Measurements from ENCODE around the gene DIO3.
A peak's percentile ranks its signal among the peaks of the same experiment; 100 is the strongest.
"Not testable (repeated sequence)": the region's sequence is repeated elsewhere in the genome, so short reads cannot be mapped to it uniquely, and the experiment has no call there.

Gene DIO3

DNA sequence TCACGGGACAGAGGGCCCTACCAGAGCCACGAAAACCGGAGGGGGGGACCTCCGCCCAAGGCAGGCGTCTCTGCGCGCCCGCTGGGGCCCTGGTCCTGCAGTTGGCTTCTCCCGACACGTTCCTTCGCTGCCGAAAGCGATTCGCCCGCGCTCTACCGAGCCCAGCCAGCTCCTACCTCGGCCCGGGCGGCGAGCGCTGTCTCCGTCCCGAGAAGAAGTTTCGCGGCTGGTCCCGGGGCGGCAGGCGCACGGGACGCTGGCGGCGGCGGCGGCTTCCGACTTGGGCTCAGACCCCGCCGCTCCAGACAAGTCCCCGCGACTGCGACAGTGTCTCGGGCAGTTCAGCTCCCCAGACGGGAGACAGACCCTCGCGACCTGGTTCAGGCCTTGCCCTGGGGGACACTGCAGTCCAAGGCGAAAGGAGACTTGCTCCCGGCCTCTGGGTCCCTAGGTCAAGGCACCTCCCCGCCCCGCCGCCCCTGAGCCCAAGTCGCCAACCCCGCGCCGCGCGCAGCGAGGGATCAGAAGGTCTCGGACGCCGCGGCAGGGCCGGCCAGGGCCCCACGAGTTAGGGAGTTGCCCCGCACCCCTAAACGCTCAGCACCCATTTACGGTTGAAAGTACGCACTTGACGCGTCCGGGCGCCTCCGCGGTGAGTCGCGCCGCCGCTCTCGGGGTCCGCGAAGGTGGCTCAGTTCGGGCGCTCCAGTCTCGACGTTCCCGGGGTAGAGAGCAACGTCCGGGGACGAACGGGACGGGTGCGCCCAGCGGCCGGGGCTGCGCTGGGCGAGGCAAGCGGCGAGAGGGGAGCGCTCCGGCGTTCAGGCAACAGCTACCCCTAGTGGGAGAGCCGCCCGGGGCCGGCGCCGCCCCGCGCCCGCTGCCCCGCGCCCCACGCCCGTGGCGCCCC lies 1.4 kb upstream of the DIO3 start:
- DNase-seq, result no peak

- DNase-seq, result no peak
Observed at GRCh38 chr14:101560534-101561113, 671 bp upstream of the DIO3 start.

GRCh38 chr14:101561897-101562490 lies 699 bp downstream of the DIO3 start:
- no peak for DNase-seq

- peak; percentile 77 for DNase-seq
Observed at GRCh38 chr14:101562659-101563351, 1.5 kb downstream of the DIO3 start.

DNA sequence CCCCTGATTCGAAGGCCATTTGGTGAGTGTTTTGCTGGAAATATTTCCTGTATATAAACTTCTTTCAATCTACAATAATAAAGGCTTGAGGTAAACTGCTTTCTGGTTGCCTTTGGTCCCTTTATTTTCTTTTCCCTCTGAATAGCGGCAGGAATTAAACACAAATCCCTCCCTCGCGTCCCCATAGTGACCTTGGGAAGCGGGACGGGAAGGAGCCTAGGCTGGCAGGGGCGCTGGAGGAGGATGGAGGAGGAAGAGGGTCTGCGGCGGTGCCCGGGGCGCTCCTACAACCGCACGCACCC lies 2.0 kb downstream of the DIO3 start:
- no peak for DNase-seq

- DNase-seq, result no peak
Observed at GRCh38 chr14:101563654-101564443, 2.6 kb downstream of the DIO3 start.

GRCh38 chr14:101564444-101564776 lies 3.1 kb downstream of the DIO3 start:
- DNase-seq, result no peak

DNA sequence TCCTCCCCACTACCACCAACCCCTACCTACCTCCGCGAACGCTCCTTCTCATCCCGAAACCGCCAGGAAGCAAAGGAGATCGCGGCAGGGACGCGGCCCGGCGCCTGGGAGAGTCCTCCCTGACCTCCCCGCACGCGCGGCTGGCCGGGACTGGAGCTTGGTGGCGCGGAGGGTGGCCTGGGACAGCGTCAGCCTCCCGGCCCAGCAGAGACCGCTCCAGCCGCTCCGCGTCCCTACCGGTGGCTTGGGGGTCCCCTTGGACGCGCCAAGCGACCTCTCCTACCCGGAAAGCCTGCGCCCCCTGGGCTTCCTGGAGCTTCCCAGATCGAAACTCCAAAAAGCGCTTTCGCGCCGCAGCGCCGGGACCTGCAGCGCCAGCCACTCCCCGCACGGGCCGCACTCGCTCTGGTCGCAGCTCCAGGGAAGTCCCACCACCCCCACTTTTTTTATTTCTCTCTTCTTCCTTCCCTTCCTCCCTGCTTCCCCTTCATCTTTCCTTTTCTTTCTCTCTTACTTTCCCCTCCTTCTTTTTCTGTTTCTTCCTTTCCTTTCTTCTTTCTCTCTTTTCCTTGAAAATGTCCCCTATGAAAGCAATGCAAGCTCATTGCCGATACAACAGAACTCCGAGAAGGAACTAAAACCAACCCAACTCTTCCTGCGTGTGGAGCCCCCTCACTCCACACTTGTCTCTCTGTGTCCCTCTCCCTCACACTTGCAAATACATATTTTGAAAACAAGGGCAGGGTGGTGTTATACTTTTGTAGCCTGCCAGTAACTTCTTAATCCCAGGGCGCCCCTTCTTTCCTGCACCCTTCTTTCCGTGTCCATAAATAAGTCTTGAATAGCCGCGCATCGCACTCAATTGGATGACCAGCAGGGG lies 3.8 kb downstream of the DIO3 start:
- no peak for DNase-seq

DNA sequence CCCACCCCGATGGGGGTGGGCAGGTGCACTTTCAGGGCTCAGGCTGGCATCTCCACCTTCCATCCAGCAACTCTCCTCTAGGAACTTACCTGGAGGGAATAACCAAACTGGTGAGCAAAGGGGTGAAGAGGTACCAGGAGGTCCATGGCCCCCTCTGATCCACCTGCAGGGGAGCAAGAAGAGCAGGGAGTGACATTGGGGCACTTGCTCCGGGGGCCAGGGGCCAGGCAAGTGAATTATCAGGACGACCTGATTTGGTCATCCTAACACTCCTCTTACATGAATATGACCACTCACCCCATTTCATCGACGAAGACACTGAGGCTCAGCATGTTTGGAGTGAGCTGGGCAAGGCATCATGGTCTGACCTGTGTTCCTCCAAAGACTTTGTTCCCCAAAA lies 6.0 kb downstream of the DIO3 start:
- no peak for DNase-seq

GRCh38 chr14:101571004-101571403 lies 9.7 kb downstream of the DIO3 start:
- DNase-seq, result no peak

- DNase-seq, result not testable (repeated sequence)
Observed at GRCh38 chr14:101572526-101572925, 11.2 kb downstream of the DIO3 start.

DNA sequence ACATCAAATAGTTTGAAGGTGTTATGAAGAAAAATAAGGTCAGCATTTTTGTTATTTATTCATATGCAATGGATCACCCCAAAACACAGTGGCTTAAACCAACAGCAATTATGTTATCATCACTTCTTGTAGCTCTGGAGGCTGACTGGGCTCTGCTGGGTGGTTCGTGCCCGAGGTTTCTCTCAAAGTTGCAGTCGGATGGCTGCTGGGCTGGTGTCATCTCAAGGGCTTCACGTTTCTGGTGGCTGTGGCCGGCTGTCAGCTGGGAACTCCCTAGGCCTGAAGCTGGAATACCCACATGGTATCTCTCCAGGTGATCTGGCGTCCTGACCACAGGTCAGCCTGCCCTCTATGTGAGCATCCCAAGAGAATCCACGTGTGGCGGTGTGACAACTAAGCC lies 12.0 kb downstream of the DIO3 start:
- no peak for DNase-seq

- no peak for DNase-seq
Observed at GRCh38 chr14:101575581-101575980, 14.3 kb downstream of the DIO3 start.

GRCh38 chr14:101577221-101577909 lies 16.1 kb downstream of the DIO3 start:
- DNase-seq, result no peak

DNA sequence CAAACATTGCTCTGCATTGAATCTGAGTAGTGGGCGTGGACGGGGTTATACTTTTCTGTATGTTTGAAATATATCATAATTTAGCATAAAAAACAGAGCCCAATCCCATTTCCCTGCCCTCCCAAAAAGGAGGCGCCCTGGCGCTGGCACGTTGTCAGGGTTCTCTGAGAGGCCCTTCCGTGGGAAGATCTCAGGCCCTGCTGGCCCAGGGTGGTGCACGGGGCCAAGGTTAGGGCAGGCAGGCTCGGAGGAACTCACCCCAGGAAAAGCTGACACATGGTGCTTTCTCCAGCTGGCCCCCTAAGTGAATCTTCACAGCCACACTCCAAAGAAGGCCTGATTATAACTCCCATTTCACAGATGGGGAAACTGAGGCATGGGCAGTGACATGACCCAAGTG lies 17.2 kb downstream of the DIO3 start:
- no peak for DNase-seq

DNA sequence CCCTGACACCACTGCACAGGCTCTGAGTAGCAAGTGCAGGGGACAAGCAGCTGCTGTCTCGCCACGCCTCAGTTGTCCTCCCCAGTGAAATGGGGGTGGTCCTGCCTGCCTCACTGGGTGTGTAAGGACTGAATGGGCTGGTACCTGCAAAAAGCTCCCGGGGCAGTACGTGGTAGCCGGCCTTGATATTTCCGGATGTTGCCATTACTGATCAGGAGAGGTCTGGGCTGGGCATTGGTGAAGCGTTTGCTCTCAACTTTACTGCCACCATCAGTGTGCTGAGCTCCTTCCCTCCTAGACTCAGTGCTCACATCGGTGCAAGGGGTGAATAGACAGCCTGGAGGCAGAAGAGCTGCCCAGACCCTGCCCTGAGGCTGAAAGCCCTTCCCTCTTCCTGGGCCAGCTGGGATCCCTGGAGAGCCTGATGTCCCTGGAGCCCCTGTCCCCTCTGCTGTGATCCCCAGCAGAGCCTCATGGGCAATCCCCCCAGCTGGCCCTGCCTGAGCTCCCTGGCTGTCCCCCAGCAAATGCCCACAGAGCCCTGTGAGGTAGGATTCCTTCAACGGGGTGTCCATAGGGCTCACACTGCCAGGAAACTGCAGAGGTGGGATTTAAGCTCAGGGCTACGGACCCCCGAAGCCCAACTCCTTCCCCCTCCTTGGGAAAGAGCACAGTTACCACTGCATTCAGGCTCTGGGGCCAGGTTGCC lies 18.2 kb downstream of the DIO3 start:
- DNase-seq, result no peak

GRCh38 chr14:101581806-101582205 lies 20.5 kb downstream of the DIO3 start:
- no peak for DNase-seq

DNA sequence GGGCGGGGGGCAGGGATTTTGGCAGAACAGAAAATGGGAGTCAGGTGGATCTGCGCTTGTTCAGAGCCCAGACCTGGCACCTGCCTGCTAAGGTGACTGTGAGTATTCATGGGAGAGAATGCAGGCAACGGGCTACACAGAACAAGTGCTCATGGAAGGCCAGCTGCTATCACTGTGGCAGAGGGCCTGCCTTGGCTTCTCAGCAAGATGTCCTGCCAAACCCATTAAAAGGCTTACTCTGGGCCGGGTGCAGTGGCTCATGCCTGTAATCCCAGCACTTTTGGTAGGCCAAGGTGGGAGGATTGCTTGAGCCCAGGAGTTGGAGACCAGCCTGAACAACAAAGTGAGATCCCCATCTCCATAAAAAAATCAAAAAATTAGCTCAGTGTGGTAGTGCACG lies 21.0 kb downstream of the DIO3 start:
- DNase-seq, result no peak

DNA sequence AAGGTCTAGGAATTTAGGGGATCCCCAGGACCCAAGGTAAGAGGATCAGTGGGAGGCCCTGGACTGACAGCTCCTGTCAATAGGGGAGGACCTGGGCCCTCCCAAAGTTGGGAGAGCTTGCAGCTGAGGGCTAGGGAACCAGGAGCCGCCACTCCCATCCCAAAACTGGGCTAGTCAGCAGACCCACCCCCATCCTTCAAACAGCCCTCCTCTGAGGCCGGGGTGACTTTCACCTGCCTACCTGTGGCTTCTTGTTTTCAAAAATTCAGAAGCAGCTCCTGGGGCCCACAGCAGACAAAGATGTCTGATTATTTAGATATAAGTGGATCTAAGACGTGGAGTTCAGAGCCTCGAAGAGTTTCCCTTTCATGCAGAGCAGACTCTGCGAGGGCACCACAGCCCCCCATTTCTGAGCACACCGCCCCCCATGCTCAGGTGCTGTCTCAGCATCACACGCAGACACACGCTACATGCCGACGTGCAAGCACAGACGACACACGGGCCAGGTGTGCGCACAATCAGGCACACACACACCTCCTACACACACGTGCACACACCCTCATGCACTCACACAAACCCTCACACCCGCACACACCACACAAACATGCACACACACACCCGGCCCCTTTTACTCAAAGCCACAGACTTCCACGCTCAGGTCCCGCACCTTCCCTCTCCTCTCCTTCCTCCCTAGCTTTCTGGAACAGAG lies 21.9 kb downstream of the DIO3 start:
- DNase-seq, result no peak

GRCh38 chr14:101583715-101584054 lies 22.4 kb downstream of the DIO3 start:
- no peak for DNase-seq
